H9 (cell line): ENCODE measurements around the gene KIRREL3. TPM values are rescaled to one million over a fixed set of nuclear protein-coding genes. Genes with fewer than 3 reads are reported as not detected.

Experiments
- DNase-seq: peaks from one replicate; pipeline ENCODE4 v3.0.0-alpha.2; 2017
- H2AFZ ChIP-seq: one replicate; pipeline ENCODE4 v1.6.1; 2013; ENCODE audit warnings: mild to moderate bottlenecking, low read length, control low read depth, moderate library complexity
- H2AK5ac ChIP-seq: 2 replicates; pipeline ENCODE4 v1.6.1; 2013; ENCODE audit warnings: low read length, control low read depth, mixed read lengths; ENCODE audit not compliant: insufficient read length
- H2BK120ac ChIP-seq: one replicate; pipeline ENCODE4 v1.6.1; 2013; ENCODE audit warnings: low read depth, mild to moderate bottlenecking, low read length, control low read depth, inconsistent platforms; ENCODE audit not compliant: poor library complexity, severe bottlenecking
- H2BK12ac ChIP-seq: 2 replicates; pipeline ENCODE4 v1.6.1; 2013; ENCODE audit warnings: low read length, control low read depth, mixed read lengths, low read depth; ENCODE audit not compliant: insufficient read length
- H2BK15ac ChIP-seq: 2 replicates; pipeline ENCODE4 v1.6.1; 2013; ENCODE audit warnings: low read depth, low read length, control low read depth
- H2BK20ac ChIP-seq: one replicate; pipeline ENCODE4 v1.6.1; 2013; ENCODE audit warnings: low read depth, mild to moderate bottlenecking, low read length, control low read depth, inconsistent platforms; ENCODE audit not compliant: poor library complexity, severe bottlenecking
- H2BK5ac ChIP-seq: 2 replicates; pipeline ENCODE4 v1.6.1; 2013; ENCODE audit warnings: low read length, control low read depth, mixed read lengths; ENCODE audit not compliant: insufficient read length
- H3K14ac ChIP-seq: 2 replicates; pipeline ENCODE4 v1.6.1; 2013; ENCODE audit warnings: low read length, control low read depth; ENCODE audit not compliant: insufficient read depth
- H3K18ac ChIP-seq: 2 replicates; pipeline ENCODE4 v1.6.1; 2013; ENCODE audit warnings: low read depth, mild to moderate bottlenecking, mixed read lengths, low read length, control low read depth; ENCODE audit not compliant: insufficient read length
- H3K23ac ChIP-seq: 2 replicates; pipeline ENCODE4 v1.6.1; 2013; ENCODE audit warnings: low read length, control low read depth, mixed read lengths, low read depth; ENCODE audit not compliant: insufficient read length
- H3K23me2 ChIP-seq: 2 replicates; pipeline ENCODE4 v1.6.1; 2013; ENCODE audit warnings: low read depth, mild to moderate bottlenecking, mixed read lengths, low read length, control low read depth; ENCODE audit not compliant: insufficient read length, poor library complexity, severe bottlenecking
- H3K27ac ChIP-seq: 2 replicates; pipeline ENCODE4 v1.5.1; 2013; ENCODE audit warnings: low read length, control low read depth, mixed read lengths, low read depth; ENCODE audit not compliant: insufficient read length
- H3K27me3 ChIP-seq: 2 replicates; pipeline ENCODE4 v1.6.1; 2013; ENCODE audit warnings: low read length, control low read depth, inconsistent platforms; ENCODE audit not compliant: insufficient read depth
- H3K4ac ChIP-seq: 2 replicates; pipeline ENCODE4 v1.6.1; 2013; ENCODE audit warnings: low read depth, mild to moderate bottlenecking, control low read depth, inconsistent platforms, low read length, moderate library complexity
- H3K4me1 ChIP-seq: 2 replicates; pipeline ENCODE4 v1.6.1; 2013; ENCODE audit warnings: low read length, control low read depth, inconsistent platforms; ENCODE audit not compliant: insufficient read depth
- H3K4me2 ChIP-seq: 2 replicates; pipeline ENCODE4 v1.6.1; 2013; ENCODE audit warnings: low read length, control low read depth, mixed read lengths; ENCODE audit not compliant: insufficient read length, insufficient read depth
- H3K56ac ChIP-seq: 2 replicates; pipeline ENCODE4 v1.6.1; 2013; ENCODE audit warnings: low read depth, mild to moderate bottlenecking, mixed read lengths, low read length, control low read depth; ENCODE audit not compliant: insufficient read length
- H3K79me1 ChIP-seq: 2 replicates; pipeline ENCODE4 v1.6.1; 2013; ENCODE audit warnings: low read depth, mild to moderate bottlenecking, moderate library complexity, low read length, control low read depth, inconsistent platforms; ENCODE audit not compliant: insufficient read depth, poor library complexity, severe bottlenecking
- H3K79me2 ChIP-seq: 2 replicates; pipeline ENCODE4 v1.6.1; 2013; ENCODE audit warnings: low read length, control low read depth, inconsistent platforms; ENCODE audit not compliant: insufficient read depth
- H3K9ac ChIP-seq: 2 replicates; pipeline ENCODE4 v1.6.1; 2013; ENCODE audit warnings: low read length, control low read depth, mixed read lengths; ENCODE audit not compliant: insufficient read length; ENCODE audit errors: extremely low read depth
- H3K9me3 ChIP-seq: one replicate; pipeline ENCODE4 v1.6.1; 2013; ENCODE audit warnings: low read depth, low read length, inconsistent platforms; ENCODE audit not compliant: control insufficient read depth
- H3T11ph ChIP-seq: one replicate; pipeline ENCODE4 v1.6.1; 2013; ENCODE audit warnings: mild to moderate bottlenecking, low read length, control low read depth, inconsistent platforms
- H4K20me1 ChIP-seq: one replicate; pipeline ENCODE4 v1.6.1; 2013; ENCODE audit not compliant: control insufficient read depth, insufficient read length, insufficient read depth
- H4K5ac ChIP-seq: 2 replicates; pipeline ENCODE4 v1.6.1; 2013; ENCODE audit warnings: low read depth, mild to moderate bottlenecking, mixed read lengths, low read length, control low read depth; ENCODE audit not compliant: insufficient read length
- H4K8ac ChIP-seq: replicated peaks from 2 replicates; pipeline ENCODE4 v1.6.1; 2013; ENCODE audit warnings: low read length, control low read depth, mixed read lengths, low read depth; ENCODE audit not compliant: insufficient read length
- H4K91ac ChIP-seq: 2 replicates; pipeline ENCODE4 v1.6.1; 2013; ENCODE audit warnings: low read depth, mild to moderate bottlenecking, moderate library complexity, mixed read lengths, low read length, control low read depth; ENCODE audit not compliant: insufficient read length
- H3K27ac Mint-ChIP-seq, 3 experiments: 2 replicates in 2 of 3; 3 replicates in 1 of 3; pipeline ENCODE4 v1.8.0; 2020 to 2021; ENCODE audit warnings: mixed read lengths in 3 of 3, mild to moderate bottlenecking in 1 of 3, moderate library complexity in 1 of 3
- H3K27me3 Mint-ChIP-seq: 2 replicates; pipeline ENCODE4 v1.8.0; 2021; ENCODE audit warnings: low read depth, mild to moderate bottlenecking, moderate library complexity, mixed read lengths
- H3K36me3 Mint-ChIP-seq, 3 experiments: 2 replicates in 2 of 3; 3 replicates in 1 of 3; pipeline ENCODE4 v1.8.0; 2020 to 2021; ENCODE audit warnings: low read depth in 3 of 3, mixed read lengths in 3 of 3; ENCODE audit not compliant: insufficient read depth in 1 of 3
- H3K4me1 Mint-ChIP-seq, 2 experiments: 2 replicates each; pipeline ENCODE4 v1.8.0; 2020; ENCODE audit warnings: mixed read lengths in 2 of 2
- H3K4me3 Mint-ChIP-seq, 2 experiments: 2 replicates in 1 of 2; 3 replicates in 1 of 2; pipeline ENCODE4 v1.8.0; 2020 to 2021; ENCODE audit warnings: mild to moderate bottlenecking in 2 of 2, mixed read lengths in 2 of 2, moderate library complexity in 1 of 2
- H3K9me3 Mint-ChIP-seq, 2 experiments: 2 replicates in 1 of 2; 3 replicates in 1 of 2; pipeline ENCODE4 v1.8.0; 2020; ENCODE audit warnings: mild to moderate bottlenecking in 2 of 2, mixed read lengths in 2 of 2, moderate library complexity in 1 of 2
- CTCF ChIP-seq: fragments of 200-600 bp; sonication (generic); conservative IDR thresholded peaks from 3 replicates; pipeline ENCODE4 v1.8.0; 2021; ENCODE audit warnings: antibody characterized with exemption, mild to moderate bottlenecking
- WGBS: extraction: QIAGEN DNeasy Blood & Tissue Kit; methylation state at CpG from one replicate; pipeline ENCODE4 v1.1.7; 2013; ENCODE audit warnings: missing lambda C conversion rate, low lambda C conversion rate, mixed read lengths; ENCODE audit not compliant: insufficient read length; ENCODE audit errors: extremely low coverage; 5-methylcytosine and 5-hydroxymethylcytosine counted together
- total RNA-seq: library from RNA; stranded (reverse); gene quantifications from 2 replicates; pipeline ENCODE4 v1.2.1, GENCODE V29; 2021

KIRREL3 gene
- total RNA-seq, 1 experiment from 2014 or later: 0.17 TPM

- H3K9ac ChIP-seq: no peak overlapping the region
- H3K4me2 ChIP-seq: no peak overlapping the region
- H4K20me1 ChIP-seq: no peaks in the 10 kb centered on the region
- no CpG with 5 or more reads among the region's 4 CpGs for WGBS
- no peak overlapping the region for H2BK20ac ChIP-seq
- H3K4ac ChIP-seq: no peak overlapping the region
- H3K4me1 Mint-ChIP-seq: peaks cover 4 to 11% of the 10 kb centered on the region in 2 experiments
- H2BK12ac ChIP-seq: no peak overlapping the region
- H4K8ac ChIP-seq: no peak overlapping the region
- no peaks in the 10 kb centered on the region for H3K79me2 ChIP-seq
- peaks cover 0 to 2% of the 10 kb centered on the region in 2 experiments; a peak in 1 of 5 replicates for H3K9me3 Mint-ChIP-seq
- H2BK120ac ChIP-seq: no peak overlapping the region
- H3K4me3 Mint-ChIP-seq: no peak overlapping the region
- H3K79me1 ChIP-seq: no peaks in the 10 kb centered on the region
- no peaks in the 10 kb centered on the region for H3K23me2 ChIP-seq
- no peak overlapping the region for H3K23ac ChIP-seq
- H3K27ac ChIP-seq: no peak overlapping the region
- no peak overlapping the region for H4K91ac ChIP-seq
- no peaks in the 10 kb centered on the region for H3K27me3 ChIP-seq
- H3K27me3 Mint-ChIP-seq: no peaks in the 10 kb centered on the region
- H2AK5ac ChIP-seq: no peak overlapping the region
- no peak for TF ChIP-seq CTCF
- no peak overlapping the region for H3K56ac ChIP-seq
- peaks cover 3% of the 10 kb centered on the region; the same call in 1 of the 2 replicates for H3K4me1 ChIP-seq
- no peak overlapping the region for H2BK15ac ChIP-seq
- H2AFZ ChIP-seq: no peak overlapping the region
- no peak overlapping the region for H2BK5ac ChIP-seq
- no peak overlapping the region for H3K18ac ChIP-seq
- no peak overlapping the region for H3K27ac Mint-ChIP-seq
- no peaks in the 10 kb centered on the region for H3K9me3 ChIP-seq
- no peak for DNase-seq
- no peak overlapping the region for H3T11ph ChIP-seq
- no peak overlapping the region for H4K5ac ChIP-seq
- H3K14ac ChIP-seq: no peak overlapping the region
- peaks cover 0 to 6% (median 0%) of the 10 kb centered on the region in 3 experiments; a peak in 3 of 7 replicates for H3K36me3 Mint-ChIP-seq
These were observed 602.3 kb downstream of the KIRREL3 start for GRCh38 chr11:126398296-126398695.
